ENCODE data around the gene CALHM3. TPM values are rescaled to one million over a fixed set of nuclear protein-coding genes. Genes with fewer than 3 reads are reported as not detected.

The CALHM3 gene
- total and polyA plus RNA-seq, 2 experiments from 2014 or later, result 0.14 to 0.19 TPM

DNA sequence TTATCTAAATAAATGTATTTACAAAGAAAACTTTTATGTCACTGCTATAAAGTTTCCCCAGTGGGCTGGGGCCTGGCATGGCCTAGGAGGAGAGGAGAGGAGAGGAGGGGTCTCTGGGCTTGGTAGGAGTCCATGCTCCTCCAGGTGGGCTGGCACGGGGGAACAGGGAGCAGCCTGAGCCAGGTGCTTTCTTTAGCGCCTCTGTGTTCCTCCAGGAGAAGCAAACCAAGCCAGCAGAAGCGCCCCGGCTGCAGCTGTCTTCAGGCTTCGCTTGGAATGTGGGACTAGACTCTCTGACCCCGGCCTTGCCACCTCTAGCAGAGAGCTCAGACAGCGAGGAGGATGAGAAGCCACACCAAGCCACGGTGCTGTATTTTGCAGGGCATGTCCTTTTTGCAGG is 37.4 kb downstream of the CALHM3 start (continued):
- TF ChIP-seq ZNF331 (CRISPR knock-in tag; IDR thresholded peaks at IDR 0.05; ENCODE audit: low read depth), result no peak
- no peak for TF ChIP-seq EZH2 (IDR thresholded peaks at IDR 0.05; ENCODE audit: low read depth, unreplicated experiment)
- no peak for TF ChIP-seq CREB1 (CRISPR knock-in tag; IDR thresholded peaks at IDR 0.05; ENCODE audit: low read depth)

DNA sequence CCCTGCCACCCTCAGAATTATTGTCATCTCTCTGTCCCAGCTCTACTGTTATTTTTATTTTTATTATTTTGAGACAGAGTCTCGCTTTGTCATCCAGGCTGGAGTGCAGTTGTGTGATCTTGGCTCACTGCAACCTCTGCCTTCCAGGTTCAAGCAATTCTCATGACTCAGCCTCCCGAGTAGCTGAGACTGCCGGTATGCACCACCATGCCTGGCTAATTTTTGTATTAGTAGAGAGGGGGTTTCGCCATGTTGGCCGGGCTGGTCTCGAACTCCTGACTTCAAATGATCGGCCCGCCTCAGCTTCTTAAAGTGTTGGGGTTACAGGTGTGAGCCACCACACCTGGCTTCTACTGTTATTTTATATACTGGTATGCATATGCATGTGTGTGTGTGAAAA is 37.8 kb downstream of the CALHM3 start:
- no peak overlapping the region for H2AFZ ChIP-seq
- ATAC-seq, result no peak

More for the DNA sequence above, 37.8 kb downstream of the CALHM3 start:
- Mint-ChIP-seq H3K4me3 (no peak overlapping the region), H3K36me3 (ENCODE audit: low read depth) (peaks cover 91% of the 10 kb centered on the region), H3K27ac (no peak overlapping the region), H3K4me1 (no peaks in the 10 kb centered on the region), H3K27me3 (ENCODE audit: insufficient read depth, low read depth, poor library complexity) (peaks cover 11% of the 10 kb centered on the region), H3K9me3 (no peaks in the 10 kb centered on the region; the same call in 2 of the 3 replicates)
- no peaks in the 10 kb centered on the region for H3K9me2 ChIP-seq (ENCODE audit: insufficient read depth)
- H3K27me3 ChIP-seq (ENCODE audit: insufficient read depth), result no peaks in the 10 kb centered on the region
- no peak overlapping the region for H3K27ac ChIP-seq (ENCODE audit: low read depth)
- no peak for DNase-seq (ENCODE audit: low spot score)
- H3K79me2 ChIP-seq (replicated peaks; ENCODE audit: insufficient read depth), result no peaks in the 10 kb centered on the region
- H3K4me3 ChIP-seq, result no peak overlapping the region
- H3K4me2 ChIP-seq, result no peak overlapping the region
- TF ChIP-seq, protein P1, sequence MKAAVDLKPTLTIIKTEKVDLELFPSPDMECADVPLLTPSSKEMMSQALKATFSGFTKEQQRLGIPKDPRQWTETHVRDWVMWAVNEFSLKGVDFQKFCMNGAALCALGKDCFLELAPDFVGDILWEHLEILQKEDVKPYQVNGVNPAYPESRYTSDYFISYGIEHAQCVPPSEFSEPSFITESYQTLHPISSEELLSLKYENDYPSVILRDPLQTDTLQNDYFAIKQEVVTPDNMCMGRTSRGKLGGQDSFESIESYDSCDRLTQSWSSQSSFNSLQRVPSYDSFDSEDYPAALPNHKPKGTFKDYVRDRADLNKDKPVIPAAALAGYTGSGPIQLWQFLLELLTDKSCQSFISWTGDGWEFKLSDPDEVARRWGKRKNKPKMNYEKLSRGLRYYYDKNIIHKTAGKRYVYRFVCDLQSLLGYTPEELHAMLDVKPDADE (IDR thresholded peaks at IDR 0.05), result no peak
- TF ChIP-seq STAT1 (IDR thresholded peaks at IDR 0.05; ENCODE audit: unreplicated experiment), result no peak
- no peak for TF ChIP-seq NANOG (IDR thresholded peaks at IDR 0.05; ENCODE audit: borderline replicate concordance)
- no peak for TF ChIP-seq JUNB (IDR thresholded peaks at IDR 0.05; ENCODE audit: unreplicated experiment)
- TF ChIP-seq, protein P2, sequence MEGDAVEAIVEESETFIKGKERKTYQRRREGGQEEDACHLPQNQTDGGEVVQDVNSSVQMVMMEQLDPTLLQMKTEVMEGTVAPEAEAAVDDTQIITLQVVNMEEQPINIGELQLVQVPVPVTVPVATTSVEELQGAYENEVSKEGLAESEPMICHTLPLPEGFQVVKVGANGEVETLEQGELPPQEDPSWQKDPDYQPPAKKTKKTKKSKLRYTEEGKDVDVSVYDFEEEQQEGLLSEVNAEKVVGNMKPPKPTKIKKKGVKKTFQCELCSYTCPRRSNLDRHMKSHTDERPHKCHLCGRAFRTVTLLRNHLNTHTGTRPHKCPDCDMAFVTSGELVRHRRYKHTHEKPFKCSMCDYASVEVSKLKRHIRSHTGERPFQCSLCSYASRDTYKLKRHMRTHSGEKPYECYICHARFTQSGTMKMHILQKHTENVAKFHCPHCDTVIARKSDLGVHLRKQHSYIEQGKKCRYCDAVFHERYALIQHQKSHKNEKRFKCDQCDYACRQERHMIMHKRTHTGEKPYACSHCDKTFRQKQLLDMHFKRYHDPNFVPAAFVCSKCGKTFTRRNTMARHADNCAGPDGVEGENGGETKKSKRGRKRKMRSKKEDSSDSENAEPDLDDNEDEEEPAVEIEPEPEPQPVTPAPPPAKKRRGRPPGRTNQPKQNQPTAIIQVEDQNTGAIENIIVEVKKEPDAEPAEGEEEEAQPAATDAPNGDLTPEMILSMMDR (conservative IDR thresholded peaks at IDR 0.05; ENCODE audit: low read depth in 2 of 2), result no peak
- TF ChIP-seq, protein P3, sequence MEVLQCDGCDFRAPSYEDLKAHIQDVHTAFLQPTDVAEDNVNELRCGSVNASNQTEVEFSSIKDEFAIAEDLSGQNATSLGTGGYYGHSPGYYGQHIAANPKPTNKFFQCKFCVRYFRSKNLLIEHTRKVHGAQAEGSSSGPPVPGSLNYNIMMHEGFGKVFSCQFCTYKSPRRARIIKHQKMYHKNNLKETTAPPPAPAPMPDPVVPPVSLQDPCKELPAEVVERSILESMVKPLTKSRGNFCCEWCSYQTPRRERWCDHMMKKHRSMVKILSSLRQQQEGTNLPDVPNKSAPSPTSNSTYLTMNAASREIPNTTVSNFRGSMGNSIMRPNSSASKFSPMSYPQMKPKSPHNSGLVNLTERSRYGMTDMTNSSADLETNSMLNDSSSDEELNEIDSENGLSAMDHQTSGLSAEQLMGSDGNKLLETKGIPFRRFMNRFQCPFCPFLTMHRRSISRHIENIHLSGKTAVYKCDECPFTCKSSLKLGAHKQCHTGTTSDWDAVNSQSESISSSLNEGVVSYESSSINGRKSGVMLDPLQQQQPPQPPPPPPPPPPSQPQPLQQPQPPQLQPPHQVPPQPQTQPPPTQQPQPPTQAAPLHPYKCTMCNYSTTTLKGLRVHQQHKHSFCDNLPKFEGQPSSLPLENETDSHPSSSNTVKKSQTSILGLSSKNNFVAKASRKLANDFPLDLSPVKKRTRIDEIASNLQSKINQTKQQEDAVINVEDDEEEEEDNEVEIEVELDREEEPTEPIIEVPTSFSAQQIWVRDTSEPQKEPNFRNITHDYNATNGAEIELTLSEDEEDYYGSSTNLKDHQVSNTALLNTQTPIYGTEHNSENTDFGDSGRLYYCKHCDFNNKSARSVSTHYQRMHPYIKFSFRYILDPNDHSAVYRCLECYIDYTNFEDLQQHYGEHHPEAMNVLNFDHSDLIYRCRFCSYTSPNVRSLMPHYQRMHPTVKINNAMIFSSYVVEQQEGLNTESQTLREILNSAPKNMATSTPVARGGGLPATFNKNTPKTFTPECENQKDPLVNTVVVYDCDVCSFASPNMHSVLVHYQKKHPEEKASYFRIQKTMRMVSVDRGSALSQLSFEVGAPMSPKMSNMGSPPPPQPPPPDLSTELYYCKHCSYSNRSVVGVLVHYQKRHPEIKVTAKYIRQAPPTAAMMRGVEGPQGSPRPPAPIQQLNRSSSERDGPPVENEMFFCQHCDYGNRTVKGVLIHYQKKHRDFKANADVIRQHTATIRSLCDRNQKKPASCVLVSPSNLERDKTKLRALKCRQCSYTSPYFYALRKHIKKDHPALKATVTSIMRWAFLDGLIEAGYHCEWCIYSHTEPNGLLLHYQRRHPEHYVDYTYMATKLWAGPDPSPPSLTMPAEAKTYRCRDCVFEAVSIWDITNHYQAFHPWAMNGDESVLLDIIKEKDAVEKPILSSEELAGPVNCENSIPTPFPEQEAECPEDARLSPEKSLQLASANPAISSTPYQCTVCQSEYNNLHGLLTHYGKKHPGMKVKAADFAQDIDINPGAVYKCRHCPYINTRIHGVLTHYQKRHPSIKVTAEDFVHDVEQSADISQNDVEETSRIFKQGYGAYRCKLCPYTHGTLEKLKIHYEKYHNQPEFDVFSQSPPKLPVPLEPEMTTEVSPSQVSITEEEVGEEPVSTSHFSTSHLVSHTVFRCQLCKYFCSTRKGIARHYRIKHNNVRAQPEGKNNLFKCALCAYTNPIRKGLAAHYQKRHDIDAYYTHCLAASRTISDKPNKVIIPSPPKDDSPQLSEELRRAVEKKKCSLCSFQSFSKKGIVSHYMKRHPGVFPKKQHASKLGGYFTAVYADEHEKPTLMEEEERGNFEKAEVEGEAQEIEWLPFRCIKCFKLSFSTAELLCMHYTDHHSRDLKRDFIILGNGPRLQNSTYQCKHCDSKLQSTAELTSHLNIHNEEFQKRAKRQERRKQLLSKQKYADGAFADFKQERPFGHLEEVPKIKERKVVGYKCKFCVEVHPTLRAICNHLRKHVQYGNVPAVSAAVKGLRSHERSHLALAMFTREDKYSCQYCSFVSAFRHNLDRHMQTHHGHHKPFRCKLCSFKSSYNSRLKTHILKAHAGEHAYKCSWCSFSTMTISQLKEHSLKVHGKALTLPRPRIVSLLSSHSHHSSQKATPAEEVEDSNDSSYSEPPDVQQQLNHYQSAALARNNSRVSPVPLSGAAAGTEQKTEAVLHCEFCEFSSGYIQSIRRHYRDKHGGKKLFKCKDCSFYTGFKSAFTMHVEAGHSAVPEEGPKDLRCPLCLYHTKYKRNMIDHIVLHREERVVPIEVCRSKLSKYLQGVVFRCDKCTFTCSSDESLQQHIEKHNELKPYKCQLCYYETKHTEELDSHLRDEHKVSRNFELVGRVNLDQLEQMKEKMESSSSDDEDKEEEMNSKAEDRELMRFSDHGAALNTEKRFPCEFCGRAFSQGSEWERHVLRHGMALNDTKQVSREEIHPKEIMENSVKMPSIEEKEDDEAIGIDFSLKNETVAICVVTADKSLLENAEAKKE (CRISPR knock-in tag; IDR thresholded peaks at IDR 0.05), result no peak
- no peak for TF ChIP-seq ZNF114 (CRISPR knock-in tag; IDR thresholded peaks at IDR 0.05)
- TF ChIP-seq CREB1 (CRISPR knock-in tag; IDR thresholded peaks at IDR 0.05; ENCODE audit: low read depth), result no peak
- no peak for TF ChIP-seq ZNF331 (CRISPR knock-in tag; IDR thresholded peaks at IDR 0.05; ENCODE audit: low read depth)
- TF ChIP-seq EZH2 (IDR thresholded peaks at IDR 0.05; ENCODE audit: low read depth, unreplicated experiment), result no peak
- no peaks in the 10 kb centered on the region for H3K4me1 ChIP-seq (ENCODE audit: insufficient read depth)
- peaks cover 9% of the 10 kb centered on the region; the same call in 1 of the 2 replicates for H4K20me1 ChIP-seq (replicated peaks; ENCODE audit: insufficient read depth)
- H3K36me3 ChIP-seq (ENCODE audit: insufficient read depth), result peaks cover 76% of the 10 kb centered on the region
- H3F3A ChIP-seq (replicated peaks; ENCODE audit: low read depth), result no peaks in the 10 kb centered on the region

All from GM23338 (cell line).